Measurements from ENCODE around the gene MCUB.

Gene MCUB

GRCh38 chr4:109733728-109734127 lies 173.7 kb downstream of the MCUB start:
- DNase-seq = no peak

GRCh38 chr4:109735566-109736365 lies 175.7 kb downstream of the MCUB start:
- no peak for DNase-seq
